K562 (cell line): ENCODE data around the gene CYB561A3. TPM values are rescaled to one million over a fixed set of nuclear protein-coding genes. Genes with fewer than 3 reads are reported as not detected.

Experiments
- CBFB ChIP-seq: sonication (generic); formaldehyde crosslinking; IDR thresholded peaks from 2 replicates; pipeline ENCODE4 v1.4.0; 2020; ENCODE audit warnings: mild to moderate bottlenecking, missing genetic modification reagents
- CBX1 ChIP-seq: sonication (generic); IDR thresholded peaks from 2 replicates; pipeline ENCODE4 v1.6.1; 2016; ENCODE audit warnings: antibody characterized with exemption, low read depth, mild to moderate bottlenecking
- CLOCK ChIP-seq: fragments of 250-450 bp; sonication (Bioruptor Pico); IDR thresholded peaks from 2 replicates; pipeline ENCODE4 v1.4.0; 2020; ENCODE audit warnings: mild to moderate bottlenecking, moderate library complexity, borderline replicate concordance
- CREB1 ChIP-seq, 2 experiments: sonication (generic) in 1 of 2; formaldehyde crosslinking in 1 of 2; IDR thresholded peaks; 2 replicates each; pipeline versions ENCODE4 v1.6.1 to v1.8.0; 2012 to 2022; ENCODE audit warnings: inconsistent platforms in 1 of 2, mild to moderate bottlenecking in 1 of 2, missing genetic modification reagents in 1 of 2, moderate library complexity in 1 of 2
- HEY1 ChIP-seq: fragments of 250-450 bp; sonication (Bioruptor Pico); IDR thresholded peaks from 2 replicates; pipeline ENCODE4 v1.5.0; 2020; ENCODE audit warnings: mild to moderate bottlenecking, moderate library complexity, borderline replicate concordance
- MXD1 ChIP-seq: fragments of 250-450 bp; sonication (Bioruptor Pico); IDR thresholded peaks from 2 replicates; pipeline ENCODE4 v1.8.0; 2021; ENCODE audit warnings: borderline replicate concordance, mild to moderate bottlenecking, moderate library complexity; ENCODE audit not compliant: poor library complexity, severe bottlenecking
- PTTG1 ChIP-seq: fragments of 450-650 bp; IDR thresholded peaks from 2 replicates; pipeline ENCODE4 v1.6.1; 2016; ENCODE audit warnings: low read depth, mild to moderate bottlenecking, missing genetic modification characterization, missing compliant biosample characterization
- ZNF431 ChIP-seq: sonication (generic); formaldehyde crosslinking; IDR thresholded peaks from 2 replicates; pipeline ENCODE4 v1.8.0; 2022; ENCODE audit warnings: mild to moderate bottlenecking, missing genetic modification reagents
- polyA plus RNA-seq, 8 experiments: library from polyadenylated mRNA; depleted of rRNA in 4 of 8; stranded (reverse) in 5 of 8; unstranded in 3 of 8; fragments of >200 nt; fragmentation: Nextera tagmentation in 2 of 8; fragmentation: Illumina TruSeq in 1 of 8; extraction: Ambion mirVana in 2 of 8; extraction: Trizol in 1 of 8; gene quantifications; 2 replicates each; pipeline versions ENCODE4 v1.2.1 to v1.2.3, GENCODE V29; 2011 to 2014; ENCODE audit warnings: inconsistent platforms in 1 of 8, missing spikeins in 1 of 8
- total RNA-seq, 7 experiments: library from RNA; depleted of rRNA in 6 of 7; stranded (reverse); fragments of >200 nt in 6 of 7; fragmentation: Illumina TruSeq in 2 of 7; extraction: Trizol in 2 of 7; gene quantifications; 2 replicates each; pipeline versions ENCODE4 v1.2.1 to v1.2.3, GENCODE V29; 2011 to 2021; ENCODE audit warnings: low replicate concordance in 1 of 7
- TF ChIP-seq, protein P1 (sequence below): fragments of 450-650 bp; IDR thresholded peaks from 2 replicates; pipeline ENCODE4 v1.6.1; 2016; ENCODE audit warnings: mild to moderate bottlenecking, moderate library complexity

CYB561A3 gene
- total and polyA plus RNA-seq, 9 of the 15 experiments (the other 6 are each of a cell fraction or from before 2014, with no cell fraction given) = 29.2 to 78.9 (median 37.9) TPM

DNA sequence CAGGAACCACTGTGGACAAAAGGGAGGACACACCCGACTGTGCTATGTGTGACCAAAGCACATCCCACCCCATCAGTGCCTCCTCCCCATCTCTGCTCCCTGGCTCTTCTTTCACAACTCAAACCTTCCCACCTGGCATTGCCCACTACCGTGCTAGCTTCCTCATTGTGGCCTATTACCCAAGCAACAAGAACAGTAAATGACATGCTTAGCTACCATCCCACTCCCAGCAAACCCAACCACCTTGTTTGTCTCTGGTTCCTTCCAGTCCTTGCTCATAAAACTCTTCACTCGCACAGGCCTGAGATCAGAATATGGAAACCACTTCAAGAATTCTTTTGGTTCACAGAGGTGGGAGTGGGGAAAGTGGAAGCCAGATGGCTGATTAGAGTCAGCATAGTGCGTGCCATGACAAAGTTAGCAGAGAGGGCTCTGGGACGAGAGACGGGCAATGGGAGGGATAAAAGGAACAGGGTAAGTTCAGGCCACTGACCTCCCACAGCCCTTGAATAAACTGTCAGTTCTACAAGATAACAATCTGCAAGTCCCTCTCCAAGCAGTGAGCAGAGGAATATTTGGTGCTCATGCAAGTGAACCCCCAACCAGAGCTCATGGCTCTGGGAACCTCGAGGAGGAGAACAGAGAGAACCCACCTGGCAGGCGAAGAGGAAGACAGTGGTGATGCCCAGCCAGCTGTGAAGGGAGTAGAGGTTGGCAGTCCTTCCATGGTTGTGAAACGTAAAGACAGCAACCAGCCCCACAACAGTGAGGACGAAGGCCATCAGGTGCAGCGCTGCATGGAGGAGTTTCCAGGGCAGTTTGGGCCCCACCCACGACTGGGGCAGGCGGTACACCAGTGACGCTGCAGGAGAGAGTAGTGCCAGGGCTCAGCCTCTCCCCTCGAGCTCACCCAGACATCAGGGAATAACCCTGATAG, 8.3 kb downstream of the CYB561A3 start (continued):
- TF ChIP-seq, protein P1, sequence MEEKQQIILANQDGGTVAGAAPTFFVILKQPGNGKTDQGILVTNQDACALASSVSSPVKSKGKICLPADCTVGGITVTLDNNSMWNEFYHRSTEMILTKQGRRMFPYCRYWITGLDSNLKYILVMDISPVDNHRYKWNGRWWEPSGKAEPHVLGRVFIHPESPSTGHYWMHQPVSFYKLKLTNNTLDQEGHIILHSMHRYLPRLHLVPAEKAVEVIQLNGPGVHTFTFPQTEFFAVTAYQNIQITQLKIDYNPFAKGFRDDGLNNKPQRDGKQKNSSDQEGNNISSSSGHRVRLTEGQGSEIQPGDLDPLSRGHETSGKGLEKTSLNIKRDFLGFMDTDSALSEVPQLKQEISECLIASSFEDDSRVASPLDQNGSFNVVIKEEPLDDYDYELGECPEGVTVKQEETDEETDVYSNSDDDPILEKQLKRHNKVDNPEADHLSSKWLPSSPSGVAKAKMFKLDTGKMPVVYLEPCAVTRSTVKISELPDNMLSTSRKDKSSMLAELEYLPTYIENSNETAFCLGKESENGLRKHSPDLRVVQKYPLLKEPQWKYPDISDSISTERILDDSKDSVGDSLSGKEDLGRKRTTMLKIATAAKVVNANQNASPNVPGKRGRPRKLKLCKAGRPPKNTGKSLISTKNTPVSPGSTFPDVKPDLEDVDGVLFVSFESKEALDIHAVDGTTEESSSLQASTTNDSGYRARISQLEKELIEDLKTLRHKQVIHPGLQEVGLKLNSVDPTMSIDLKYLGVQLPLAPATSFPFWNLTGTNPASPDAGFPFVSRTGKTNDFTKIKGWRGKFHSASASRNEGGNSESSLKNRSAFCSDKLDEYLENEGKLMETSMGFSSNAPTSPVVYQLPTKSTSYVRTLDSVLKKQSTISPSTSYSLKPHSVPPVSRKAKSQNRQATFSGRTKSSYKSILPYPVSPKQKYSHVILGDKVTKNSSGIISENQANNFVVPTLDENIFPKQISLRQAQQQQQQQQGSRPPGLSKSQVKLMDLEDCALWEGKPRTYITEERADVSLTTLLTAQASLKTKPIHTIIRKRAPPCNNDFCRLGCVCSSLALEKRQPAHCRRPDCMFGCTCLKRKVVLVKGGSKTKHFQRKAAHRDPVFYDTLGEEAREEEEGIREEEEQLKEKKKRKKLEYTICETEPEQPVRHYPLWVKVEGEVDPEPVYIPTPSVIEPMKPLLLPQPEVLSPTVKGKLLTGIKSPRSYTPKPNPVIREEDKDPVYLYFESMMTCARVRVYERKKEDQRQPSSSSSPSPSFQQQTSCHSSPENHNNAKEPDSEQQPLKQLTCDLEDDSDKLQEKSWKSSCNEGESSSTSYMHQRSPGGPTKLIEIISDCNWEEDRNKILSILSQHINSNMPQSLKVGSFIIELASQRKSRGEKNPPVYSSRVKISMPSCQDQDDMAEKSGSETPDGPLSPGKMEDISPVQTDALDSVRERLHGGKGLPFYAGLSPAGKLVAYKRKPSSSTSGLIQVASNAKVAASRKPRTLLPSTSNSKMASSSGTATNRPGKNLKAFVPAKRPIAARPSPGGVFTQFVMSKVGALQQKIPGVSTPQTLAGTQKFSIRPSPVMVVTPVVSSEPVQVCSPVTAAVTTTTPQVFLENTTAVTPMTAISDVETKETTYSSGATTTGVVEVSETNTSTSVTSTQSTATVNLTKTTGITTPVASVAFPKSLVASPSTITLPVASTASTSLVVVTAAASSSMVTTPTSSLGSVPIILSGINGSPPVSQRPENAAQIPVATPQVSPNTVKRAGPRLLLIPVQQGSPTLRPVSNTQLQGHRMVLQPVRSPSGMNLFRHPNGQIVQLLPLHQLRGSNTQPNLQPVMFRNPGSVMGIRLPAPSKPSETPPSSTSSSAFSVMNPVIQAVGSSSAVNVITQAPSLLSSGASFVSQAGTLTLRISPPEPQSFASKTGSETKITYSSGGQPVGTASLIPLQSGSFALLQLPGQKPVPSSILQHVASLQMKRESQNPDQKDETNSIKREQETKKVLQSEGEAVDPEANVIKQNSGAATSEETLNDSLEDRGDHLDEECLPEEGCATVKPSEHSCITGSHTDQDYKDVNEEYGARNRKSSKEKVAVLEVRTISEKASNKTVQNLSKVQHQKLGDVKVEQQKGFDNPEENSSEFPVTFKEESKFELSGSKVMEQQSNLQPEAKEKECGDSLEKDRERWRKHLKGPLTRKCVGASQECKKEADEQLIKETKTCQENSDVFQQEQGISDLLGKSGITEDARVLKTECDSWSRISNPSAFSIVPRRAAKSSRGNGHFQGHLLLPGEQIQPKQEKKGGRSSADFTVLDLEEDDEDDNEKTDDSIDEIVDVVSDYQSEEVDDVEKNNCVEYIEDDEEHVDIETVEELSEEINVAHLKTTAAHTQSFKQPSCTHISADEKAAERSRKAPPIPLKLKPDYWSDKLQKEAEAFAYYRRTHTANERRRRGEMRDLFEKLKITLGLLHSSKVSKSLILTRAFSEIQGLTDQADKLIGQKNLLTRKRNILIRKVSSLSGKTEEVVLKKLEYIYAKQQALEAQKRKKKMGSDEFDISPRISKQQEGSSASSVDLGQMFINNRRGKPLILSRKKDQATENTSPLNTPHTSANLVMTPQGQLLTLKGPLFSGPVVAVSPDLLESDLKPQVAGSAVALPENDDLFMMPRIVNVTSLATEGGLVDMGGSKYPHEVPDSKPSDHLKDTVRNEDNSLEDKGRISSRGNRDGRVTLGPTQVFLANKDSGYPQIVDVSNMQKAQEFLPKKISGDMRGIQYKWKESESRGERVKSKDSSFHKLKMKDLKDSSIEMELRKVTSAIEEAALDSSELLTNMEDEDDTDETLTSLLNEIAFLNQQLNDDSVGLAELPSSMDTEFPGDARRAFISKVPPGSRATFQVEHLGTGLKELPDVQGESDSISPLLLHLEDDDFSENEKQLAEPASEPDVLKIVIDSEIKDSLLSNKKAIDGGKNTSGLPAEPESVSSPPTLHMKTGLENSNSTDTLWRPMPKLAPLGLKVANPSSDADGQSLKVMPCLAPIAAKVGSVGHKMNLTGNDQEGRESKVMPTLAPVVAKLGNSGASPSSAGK = peak; percentile 54
- no peak for TF ChIP-seq HEY1 (CRISPR knock-in tag)
- no peak for TF ChIP-seq ZNF431 (CRISPR knock-in tag)
- no peak for TF ChIP-seq CBX1
- no peak for TF ChIP-seq CLOCK (CRISPR knock-in tag)
- TF ChIP-seq CBFB (CRISPR knock-in tag) = no peak; the same call in 1 of the 2 replicates
- no peak for TF ChIP-seq PTTG1 (tag)
- TF ChIP-seq MXD1 = no peak
- no peak for TF ChIP-seq CREB1 (IDR thresholded peaks at IDR 0.05)
- TF ChIP-seq CREB1 (CRISPR knock-in tag; IDR thresholded peaks at IDR 0.05) = no peak
